DND-41 (cell line): ENCODE results near the gene PEX19.

Source experiments
- ATAC-seq: fragments of 200-7000 bp; cut with Tn5 transposase; 3 replicates; pipeline ENCODE4 v1.9.1; 2021; ENCODE audit warnings: low read depth; ENCODE audit not compliant: insufficient read depth
- DNase-seq: peaks from one replicate; pipeline ENCODE4 v3.0.0-alpha.2; 2020
- H2AFZ ChIP-seq: 2 replicates; pipeline ENCODE4 v1.6.0; 2012; ENCODE audit warnings: low read depth, low read length
- H3K27ac ChIP-seq: 2 replicates; pipeline ENCODE4 v1.5.1; 2012; ENCODE audit warnings: low read length, inconsistent platforms
- H3K27me3 ChIP-seq: fragments of 200-600 bp; sonication (generic); 2 replicates; pipeline ENCODE4 v1.6.0; 2012; ENCODE audit warnings: low read length, mild to moderate bottlenecking, inconsistent platforms; ENCODE audit not compliant: insufficient read depth, poor library complexity
- H3K36me3 ChIP-seq: 2 replicates; pipeline ENCODE4 v1.5.1; 2012; ENCODE audit warnings: low read length, inconsistent platforms; ENCODE audit not compliant: insufficient read depth
- H3K4me1 ChIP-seq: 2 replicates; pipeline ENCODE4 v1.5.1; 2012; ENCODE audit warnings: mild to moderate bottlenecking, low read length; ENCODE audit not compliant: insufficient read depth
- H3K4me2 ChIP-seq: 2 replicates; pipeline ENCODE4 v1.6.0; 2012; ENCODE audit warnings: mild to moderate bottlenecking, moderate library complexity, low read length, inconsistent platforms; ENCODE audit not compliant: insufficient read depth
- H3K4me3 ChIP-seq, 2 experiments: fragments of 200-600 bp in 1 of 2; shearing (Covaris generic) in 1 of 2; 2 replicates each; pipeline ENCODE4 v1.5.1; 2012 to 2016; ENCODE audit warnings: inconsistent platforms in 2 of 2, low read length in 2 of 2, mild to moderate bottlenecking in 2 of 2, low read depth in 1 of 2, moderate library complexity in 1 of 2
- H3K79me2 ChIP-seq: 2 replicates; pipeline ENCODE4 v1.6.0; 2012; ENCODE audit warnings: low read length, inconsistent platforms; ENCODE audit not compliant: insufficient read depth
- H3K9ac ChIP-seq: 2 replicates; pipeline ENCODE4 v1.6.0; 2012; ENCODE audit warnings: low read depth, mild to moderate bottlenecking, inconsistent platforms, low read length, moderate library complexity
- H3K9me3 ChIP-seq: 2 replicates; pipeline ENCODE4 v1.5.1; 2012; ENCODE audit warnings: low read length, moderate library complexity, mild to moderate bottlenecking, inconsistent platforms; ENCODE audit not compliant: insufficient read depth, severe bottlenecking
- H4K20me1 ChIP-seq: 2 replicates; pipeline ENCODE4 v1.6.0; 2012; ENCODE audit warnings: low read length; ENCODE audit not compliant: insufficient read depth
- CTCF ChIP-seq: IDR thresholded peaks from 2 replicates; pipeline ENCODE4 v1.5.1; 2012; ENCODE audit warnings: borderline replicate concordance, low read length, moderate library complexity, mild to moderate bottlenecking; ENCODE audit not compliant: poor library complexity, severe bottlenecking; ENCODE audit errors: extremely low read depth
- EZH2 ChIP-seq: IDR thresholded peaks from 3 replicates; pipeline ENCODE4 v1.6.1; 2012; ENCODE audit warnings: borderline replicate concordance, low read depth, mild to moderate bottlenecking, moderate library complexity, low read length, inconsistent platforms; ENCODE audit not compliant: severe bottlenecking

The PEX19 gene

GRCh38 chr1:160227034-160227433 lies 57.9 kb downstream of the PEX19 start:
- no peaks in the 10 kb centered on the region for H3K4me1 ChIP-seq
- no peak overlapping the region for H3K27ac ChIP-seq
- H3K36me3 ChIP-seq: peaks cover 99% of the 10 kb centered on the region
- no peaks in the 10 kb centered on the region for H3K79me2 ChIP-seq
- no peak overlapping the region for H3K9ac ChIP-seq
- H4K20me1 ChIP-seq: no peaks in the 10 kb centered on the region
- H2AFZ ChIP-seq: no peak overlapping the region
- DNase-seq: no peak
- no peak overlapping the region for H3K4me3 ChIP-seq
- H3K27me3 ChIP-seq: no peaks in the 10 kb centered on the region
- no peaks in the 10 kb centered on the region for H3K9me3 ChIP-seq
- ATAC-seq: no peak
- H3K4me2 ChIP-seq: no peak overlapping the region
- TF ChIP-seq CTCF (no peak), EZH2 (no peak)
